Activated CD8-positive, alpha-beta memory T cell treated with anti-CD3 and anti-CD28 coated beads for 1 hour (primary cell): Measurements from ENCODE around the gene TNKS2.
"Not testable (repeated sequence)": the region's sequence is repeated elsewhere in the genome, so short reads cannot be mapped to it uniquely, and the experiment has no call there.

Source experiments
- DNase-seq, 2 donors: peaks; one replicate each; pipeline ENCODE4 v3.0.0-alpha.2; 2020; ENCODE audit warnings: low read depth in 1 of 2; ENCODE audit errors: extremely low read depth in 1 of 2

The TNKS2 gene

DNA sequence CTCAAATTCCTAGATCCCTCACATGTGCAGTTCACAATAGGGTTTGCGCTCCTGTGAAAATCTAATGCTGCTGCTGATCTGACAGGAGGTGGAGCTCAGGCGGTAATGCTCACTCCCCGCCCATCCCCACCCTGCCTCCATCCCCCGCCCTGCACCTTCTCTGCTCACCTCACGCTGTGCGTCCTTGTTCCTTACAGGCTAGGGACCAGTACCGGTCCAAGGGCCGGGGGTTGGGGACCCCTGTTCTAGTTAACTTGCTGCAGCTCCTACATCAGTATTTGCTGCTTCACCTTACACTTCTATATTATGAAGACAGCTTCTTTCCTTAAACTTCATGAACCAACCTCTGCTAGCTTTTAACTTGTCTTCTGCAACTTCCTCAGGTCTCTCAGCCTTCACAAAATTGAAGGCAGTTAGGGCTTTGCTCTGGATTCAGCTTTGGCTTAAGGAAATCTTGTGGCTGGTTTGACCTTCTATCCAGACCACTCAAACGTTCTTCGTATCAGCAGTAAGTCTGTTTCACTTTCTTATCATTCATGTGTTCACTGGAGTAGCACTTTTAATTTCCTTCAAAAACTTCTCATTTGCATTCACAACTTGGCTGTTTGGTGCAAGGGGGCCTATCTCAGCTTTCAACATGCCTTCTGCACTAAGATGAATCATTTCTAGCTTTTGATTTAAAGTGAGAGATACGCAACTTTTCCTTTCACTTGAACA lies 1.7 kb upstream of the TNKS2 start:
- DNase-seq = peak in 1 of 2 donors; percentile 25

DNA sequence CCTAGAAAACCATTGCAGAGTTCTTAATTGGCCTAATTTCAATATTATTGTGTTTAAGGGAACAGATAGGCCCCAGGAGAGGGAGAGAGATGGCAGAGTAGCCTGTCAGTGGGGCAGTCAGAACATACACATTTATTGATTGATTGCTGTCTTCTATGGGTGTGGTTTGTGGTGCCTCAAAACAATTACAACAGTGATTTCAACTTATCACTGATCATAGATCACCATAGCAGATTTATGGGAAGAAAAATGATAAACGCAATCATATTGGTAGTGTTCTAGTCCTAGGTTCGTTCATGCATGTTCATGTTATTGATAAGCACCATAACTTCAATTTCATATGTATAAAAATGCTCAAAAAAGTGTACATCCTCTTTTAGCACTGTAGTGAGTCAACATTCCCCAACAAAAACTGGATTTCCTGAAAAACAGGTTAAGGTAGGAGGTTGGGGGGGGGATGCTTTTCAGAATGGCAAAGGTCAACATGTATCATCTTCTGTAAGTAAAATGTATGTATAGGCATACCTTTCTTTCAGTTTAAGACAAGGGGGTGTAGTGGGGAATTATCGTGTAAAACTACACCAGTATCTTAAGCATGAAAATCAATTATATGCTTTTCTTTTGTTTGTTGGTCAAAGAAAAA lies 1.1 kb upstream of the TNKS2 start:
- no peak for DNase-seq

DNA sequence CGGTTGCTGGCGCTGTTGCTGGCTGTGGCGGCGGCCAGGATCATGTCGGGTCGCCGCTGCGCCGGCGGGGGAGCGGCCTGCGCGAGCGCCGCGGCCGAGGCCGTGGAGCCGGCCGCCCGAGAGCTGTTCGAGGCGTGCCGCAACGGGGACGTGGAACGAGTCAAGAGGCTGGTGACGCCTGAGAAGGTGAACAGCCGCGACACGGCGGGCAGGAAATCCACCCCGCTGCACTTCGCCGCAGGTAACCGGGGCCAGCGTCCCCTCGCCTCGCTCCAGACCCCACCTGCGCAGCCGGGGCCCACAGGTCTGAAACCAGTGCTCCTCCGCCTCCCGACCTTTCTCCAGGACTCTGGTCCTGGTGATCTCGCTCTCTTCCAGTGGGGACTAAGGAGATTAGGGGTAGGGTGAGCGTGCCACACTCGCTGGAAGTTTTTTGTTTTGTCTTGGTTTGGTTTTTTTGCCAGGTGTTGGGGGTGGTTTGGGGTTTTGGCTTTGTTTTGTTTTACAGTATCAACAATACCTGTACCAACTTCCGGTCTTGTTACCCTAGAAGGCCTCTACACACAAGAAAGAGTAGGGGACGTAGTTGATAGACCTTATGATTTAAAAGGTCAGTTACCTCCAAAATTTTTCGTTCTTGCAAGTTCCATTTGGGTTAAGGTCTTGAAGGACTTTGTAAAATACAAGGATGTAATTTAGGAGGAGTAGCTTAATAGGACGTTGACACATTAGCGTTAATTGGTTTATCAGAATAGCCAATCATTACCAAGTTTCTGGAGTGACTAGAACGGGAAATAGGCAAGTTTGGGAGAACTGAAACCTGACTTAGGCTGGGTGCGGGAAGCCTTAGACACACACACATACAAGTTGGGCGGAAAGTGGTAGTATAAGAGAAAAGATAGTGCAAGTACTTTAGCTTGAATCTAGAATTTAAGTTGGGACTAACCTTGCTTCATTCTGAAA lies 704 bp downstream of the TNKS2 start:
- DNase-seq = peak; percentile 22 to 33

DNA sequence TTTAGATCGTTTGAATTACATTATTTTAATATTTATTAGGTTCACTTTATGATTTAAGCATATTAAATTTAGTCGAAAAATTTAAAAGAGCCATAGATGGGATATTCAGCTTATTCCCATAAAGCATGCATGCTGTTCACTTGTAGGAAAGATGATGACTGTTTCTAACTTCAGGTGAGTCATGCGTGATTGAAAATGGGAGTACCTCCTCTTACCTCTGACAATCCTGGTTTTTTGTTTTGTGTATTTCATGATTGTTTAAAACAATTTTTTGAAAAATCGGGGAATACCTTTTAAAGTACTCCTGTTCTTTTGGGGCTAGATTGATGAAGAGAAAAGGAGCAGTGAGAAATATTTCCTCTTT lies 1.4 kb downstream of the TNKS2 start:
- no peak for DNase-seq

DNA sequence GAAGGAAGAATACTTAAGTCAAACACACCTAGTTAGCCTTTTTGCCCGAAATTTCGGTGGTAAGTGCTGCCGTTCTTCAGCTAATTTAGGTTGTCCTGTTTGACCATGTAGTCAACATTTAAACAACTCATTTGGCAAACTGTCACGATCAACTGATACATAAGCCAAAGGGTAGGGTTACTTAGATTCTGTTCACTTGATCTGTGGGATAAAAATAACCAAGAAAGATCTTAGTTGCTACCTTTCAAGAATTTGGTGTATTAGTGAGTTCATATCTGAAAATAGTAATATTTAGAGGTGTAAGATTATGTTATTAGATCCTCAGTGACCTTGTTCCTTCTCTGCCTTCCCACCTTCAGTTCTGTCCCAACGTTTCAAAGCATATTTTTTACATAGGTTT lies 2.0 kb downstream of the TNKS2 start:
- no peak for DNase-seq

DNA sequence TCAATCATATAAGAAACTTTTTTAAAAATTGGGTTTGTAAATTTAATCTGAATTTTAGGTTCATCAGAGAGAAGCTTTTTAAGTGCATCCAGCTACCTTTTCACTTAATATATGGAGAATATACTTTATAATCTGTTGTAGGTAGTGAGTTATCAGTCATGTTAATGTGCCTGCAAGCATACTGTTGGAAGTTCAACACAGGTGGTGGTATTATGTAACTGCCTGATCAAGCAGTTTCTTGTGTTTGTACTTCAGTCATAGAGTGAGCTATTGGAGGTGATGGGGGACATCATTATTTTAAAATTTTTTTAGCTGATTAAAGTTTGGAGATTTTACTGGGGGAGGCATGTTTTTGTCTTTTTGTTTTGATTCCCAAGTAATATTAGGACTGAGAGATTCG lies 2.5 kb downstream of the TNKS2 start:
- no peak for DNase-seq

DNA sequence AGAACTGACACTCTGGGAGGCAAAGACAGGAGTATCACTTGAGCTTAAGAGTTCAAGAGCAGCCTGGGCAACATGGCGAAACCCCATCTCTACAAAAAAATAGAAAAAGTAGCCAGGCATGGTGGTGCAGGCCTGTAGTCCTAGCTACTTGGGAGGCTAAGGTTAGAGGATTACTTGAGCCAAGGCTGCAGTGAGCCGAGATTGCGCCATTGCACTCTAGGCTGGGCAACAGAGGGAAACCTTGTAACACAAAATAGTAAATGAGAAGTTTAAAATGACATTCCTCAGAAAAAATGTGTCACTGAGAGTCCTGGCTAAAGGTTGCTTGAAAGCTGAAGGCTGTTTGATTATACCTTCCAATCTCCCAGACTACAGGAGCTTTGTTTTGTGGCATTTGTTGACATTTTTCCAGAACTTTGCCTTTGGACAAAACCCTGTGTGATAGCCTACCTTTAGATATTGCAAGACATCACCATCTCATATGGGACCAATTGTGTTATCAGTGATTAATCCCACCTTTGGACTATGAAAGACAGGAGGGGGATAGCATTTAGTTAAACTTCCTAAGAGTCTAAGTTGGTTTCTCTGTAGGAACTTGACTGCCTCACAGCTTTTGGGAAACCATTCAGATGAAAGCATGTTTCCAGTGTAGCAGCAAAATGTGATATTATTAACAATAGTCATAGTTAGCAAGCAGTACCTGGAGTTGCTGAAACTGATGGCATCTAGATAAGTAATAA lies 5.3 kb downstream of the TNKS2 start:
- no peak for DNase-seq

DNA sequence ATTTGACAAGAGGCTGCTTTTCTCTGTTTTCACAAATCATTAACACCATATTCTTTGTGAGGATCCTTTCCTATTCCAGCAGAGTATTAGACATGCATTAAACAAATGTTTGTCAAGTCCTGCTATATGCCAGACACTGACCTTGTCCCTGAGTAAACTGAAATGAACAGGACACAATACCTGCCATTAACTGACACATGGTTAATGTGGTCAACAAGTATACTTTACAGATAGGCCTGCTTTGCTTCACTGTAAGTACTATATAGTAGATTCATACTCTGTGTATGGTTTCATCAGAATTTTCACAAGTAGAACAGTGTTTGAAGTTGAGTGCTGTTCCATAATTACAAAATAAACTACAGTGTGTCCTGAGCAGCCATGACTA lies 5.9 kb downstream of the TNKS2 start:
- no peak for DNase-seq

DNA sequence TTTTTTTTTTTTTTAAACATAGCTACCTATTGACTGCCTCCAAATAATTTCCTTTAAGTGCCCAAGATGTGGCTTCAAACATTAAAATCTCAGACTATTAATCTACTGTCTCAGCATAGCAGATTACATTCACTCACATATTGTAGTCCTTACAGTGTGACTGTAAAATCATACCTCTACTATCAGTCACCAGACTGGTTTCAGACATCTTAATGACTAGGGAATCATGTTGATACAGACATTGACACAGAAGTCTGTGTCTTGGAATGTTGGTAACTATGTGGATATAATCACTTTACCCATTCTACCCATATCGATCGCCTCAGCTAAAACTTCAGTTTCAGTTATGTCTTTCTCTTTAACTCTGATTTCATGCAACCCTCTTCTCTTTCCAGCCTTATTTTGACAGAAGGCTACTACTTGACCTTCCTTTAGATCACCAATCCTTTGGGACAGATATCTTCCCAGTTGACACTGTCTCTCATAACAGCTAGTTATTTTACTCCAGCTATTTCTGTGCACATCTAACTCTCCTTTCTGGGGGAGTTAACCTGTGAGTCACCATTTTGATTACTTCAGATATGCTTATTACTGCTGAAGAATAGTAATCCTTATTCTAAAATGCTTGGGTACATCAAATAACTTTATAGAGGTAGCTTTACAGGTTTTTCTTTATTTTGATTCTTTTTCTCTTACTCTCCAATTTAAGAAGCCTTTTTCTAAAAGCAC lies 7.0 kb downstream of the TNKS2 start:
- no peak for DNase-seq

DNA sequence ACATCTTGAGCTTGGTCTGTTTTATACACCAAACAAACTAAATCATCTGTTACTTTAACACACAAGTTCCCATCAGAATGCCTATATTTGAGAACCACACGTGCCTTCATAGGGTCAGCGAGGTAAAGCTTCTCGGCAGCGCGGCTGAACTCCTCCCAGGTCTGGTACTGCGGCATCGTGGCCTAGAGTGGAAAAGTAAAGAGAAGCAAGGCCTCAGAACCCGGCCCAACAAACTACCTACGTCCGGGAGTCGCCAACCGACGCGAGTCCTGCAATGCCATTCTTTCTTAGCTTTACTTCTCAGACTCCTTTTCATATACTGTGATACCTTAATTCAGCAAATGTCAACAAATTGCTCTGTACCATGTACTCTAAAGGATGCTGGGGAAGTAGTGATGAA lies 9.0 kb downstream of the TNKS2 start:
- DNase-seq = not testable (repeated sequence)

DNA sequence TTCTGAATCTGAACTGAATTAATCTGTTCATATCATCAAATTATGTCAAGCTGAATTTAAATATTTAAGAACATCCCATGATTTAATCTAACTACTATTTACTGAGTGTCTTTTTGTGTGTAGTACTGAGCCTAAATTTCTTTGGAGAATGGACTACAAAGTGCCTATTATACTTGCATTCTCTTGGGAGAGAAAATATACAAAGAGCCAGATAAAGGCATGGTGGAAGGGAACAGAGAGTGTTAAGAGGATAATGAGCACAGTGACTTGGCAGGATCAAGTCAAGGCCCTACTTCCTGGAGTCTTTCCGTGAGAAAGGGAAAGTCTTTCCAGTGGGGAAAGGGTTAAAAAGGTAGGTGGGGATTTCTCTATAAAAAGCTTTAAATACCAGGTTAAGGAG lies 15.0 kb downstream of the TNKS2 start:
- DNase-seq = no peak

DNA sequence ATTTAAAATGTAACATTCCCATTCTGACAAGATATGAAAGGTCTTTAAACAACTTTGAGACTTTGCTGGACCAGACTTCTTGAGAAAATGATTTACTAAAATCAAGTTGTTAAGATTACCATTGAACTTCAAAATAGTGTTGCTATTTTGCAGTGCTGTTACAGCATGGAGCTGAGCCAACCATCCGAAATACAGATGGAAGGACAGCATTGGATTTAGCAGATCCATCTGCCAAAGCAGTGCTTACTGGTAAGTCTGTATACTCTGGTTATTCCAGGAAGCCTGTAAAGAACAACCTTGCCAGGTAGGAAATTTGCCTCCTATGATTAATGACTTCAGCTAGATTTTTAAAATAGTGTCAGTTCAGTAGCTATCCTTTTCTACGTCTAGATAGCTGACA lies 18.8 kb downstream of the TNKS2 start:
- no peak for DNase-seq

DNA sequence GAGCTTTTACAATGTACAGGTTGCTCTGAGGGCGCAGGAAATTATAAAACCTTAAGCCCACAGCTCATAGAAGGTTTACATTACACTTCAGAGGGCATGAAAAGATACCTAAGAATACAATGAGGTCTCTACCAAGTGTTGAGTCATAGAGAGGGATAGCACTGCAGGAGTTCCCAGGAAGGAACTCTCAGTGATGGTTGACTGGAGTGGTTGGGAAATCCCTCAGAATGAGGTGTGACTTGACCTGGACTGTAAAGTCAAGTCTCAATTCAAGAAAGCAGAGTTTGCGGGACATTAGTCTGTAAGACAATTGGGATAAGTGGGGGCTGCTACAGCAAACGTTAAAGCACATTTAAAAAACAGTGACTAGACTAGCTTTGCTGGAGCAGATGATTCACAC lies 21.9 kb downstream of the TNKS2 start:
- no peak for DNase-seq

DNA sequence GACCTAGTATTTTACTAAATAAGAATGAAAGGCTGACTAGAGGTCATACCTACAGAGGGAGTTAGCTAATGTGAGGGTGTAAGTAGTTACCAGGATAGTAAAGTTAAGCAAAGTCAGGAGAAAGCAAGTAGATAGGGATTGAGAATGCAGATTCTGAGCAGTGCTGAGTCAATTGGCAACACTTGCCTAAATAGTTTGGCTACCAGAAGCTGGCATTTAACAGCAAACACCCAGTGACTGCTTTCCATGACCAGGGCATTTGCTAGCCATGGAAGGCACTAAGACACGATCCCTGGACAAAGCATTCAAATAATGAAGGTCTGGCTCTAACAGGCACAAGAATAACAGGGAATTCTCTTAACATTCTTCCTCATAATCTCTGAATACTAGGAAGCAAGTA lies 25.9 kb downstream of the TNKS2 start:
- no peak for DNase-seq

DNA sequence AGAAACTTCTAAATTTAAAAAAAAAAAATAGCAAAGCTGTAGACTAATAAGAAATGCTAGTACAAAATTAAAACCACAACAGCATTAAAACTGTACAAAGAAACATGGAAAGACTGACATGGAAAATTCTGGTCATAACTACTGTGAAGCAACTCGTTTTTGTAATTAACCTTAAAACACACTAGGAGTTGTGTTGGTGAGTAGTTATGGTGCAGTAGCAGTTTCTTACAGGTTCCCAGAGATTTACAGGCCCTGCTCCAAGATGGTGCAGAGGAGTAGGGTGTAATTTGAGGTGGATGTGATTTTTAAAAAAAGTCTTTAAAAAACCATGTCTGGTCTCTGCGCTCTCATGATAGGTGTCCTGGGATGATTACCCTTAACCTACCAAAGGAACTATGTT lies 31.0 kb downstream of the TNKS2 start:
- no peak for DNase-seq

DNA sequence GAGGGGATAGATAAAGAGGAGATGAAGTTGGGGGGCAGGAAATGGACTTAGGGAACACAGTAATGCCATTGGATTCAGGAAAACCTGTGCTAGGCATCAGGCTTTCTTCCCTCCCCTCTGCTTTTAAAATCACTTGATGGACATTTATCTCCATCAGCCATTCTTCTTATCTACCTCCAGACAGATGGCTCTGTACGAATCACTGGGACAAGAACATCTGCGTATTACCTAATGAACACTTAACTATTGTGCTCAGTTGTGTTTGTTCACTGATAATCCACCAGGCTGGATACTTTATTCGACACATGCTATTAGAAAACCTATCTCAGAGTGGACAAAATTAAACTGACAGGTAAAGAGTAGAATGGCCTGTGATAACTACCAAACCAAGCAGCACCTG lies 40.0 kb downstream of the TNKS2 start:
- DNase-seq = no peak

DNA sequence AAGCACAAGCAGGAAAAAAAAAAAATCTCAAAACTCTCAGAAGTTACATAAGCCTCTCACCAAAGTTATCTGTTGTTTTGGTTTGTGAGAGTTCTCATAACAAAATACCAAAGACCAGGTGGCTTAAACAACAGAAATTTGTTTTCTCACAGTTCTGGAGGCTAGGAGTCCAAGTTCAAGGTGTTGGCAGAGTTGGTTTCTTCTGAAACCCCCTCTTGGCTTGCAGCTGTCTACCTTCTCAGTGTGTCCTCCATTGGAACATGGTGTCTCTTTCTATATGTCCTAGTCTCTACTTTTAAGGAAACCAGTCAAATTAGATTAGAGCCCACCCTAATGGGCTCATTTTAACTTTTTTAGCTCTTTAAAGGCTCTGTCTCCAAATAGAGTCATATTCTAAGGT lies 44.9 kb downstream of the TNKS2 start:
- no peak for DNase-seq

DNA sequence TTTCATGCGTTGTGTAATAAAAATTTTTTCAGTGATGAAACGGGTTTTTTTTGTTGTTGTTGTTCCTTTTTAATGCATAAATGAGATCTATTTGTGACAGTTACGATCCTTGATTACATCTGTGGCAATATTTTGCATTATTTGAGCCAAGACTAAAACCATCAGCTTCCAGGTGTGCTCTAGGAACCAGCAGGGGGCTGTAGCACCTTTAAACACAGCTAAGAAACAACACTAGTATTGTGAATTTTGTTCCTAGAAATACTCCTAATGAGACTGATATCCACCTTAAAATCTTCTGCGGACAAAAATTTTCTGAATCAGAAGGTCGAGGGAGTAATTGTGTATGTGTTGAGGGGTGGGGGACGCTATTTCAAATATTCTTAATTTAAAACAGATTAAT lies 58.4 kb downstream of the TNKS2 start:
- DNase-seq = no peak

DNA sequence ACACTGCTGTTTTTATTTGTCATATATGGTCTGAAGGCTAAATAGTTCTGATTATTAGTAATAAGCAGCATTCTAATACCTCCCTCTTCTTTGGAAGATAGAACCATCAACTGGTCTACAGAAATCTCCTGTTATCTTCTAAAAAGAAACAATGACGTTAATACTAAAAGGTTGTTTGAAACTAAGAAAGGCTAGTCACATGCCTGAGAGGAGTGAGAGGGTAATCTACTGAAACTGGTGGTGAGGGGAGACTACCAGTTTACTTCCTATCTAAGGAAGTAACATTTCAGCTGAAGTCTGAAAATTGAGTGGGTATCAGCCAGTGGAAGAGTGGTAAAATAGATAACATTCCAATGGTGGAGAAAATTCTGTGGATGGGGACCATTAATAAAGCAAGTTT lies 62.7 kb downstream of the TNKS2 start:
- DNase-seq = no peak

DNA sequence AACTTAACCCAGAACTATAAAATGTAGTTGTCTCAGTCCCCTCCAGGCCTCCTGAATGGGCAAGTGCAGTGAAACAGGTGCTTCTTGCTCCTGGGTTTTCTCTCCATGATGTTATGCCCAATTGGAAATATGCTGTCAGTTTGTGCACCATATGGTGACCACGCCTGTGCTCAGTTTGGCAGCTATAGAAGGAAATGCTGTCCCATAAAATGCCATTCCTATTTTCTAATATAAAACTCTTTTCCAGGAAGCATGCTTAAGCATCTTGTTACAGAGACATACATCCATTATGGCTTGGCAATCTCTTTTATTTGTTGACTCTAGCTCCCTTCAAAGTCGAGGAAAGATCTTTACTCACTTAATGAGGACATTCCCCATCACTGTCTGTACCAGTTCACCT lies 65.9 kb downstream of the TNKS2 start:
- no peak for DNase-seq

DNA sequence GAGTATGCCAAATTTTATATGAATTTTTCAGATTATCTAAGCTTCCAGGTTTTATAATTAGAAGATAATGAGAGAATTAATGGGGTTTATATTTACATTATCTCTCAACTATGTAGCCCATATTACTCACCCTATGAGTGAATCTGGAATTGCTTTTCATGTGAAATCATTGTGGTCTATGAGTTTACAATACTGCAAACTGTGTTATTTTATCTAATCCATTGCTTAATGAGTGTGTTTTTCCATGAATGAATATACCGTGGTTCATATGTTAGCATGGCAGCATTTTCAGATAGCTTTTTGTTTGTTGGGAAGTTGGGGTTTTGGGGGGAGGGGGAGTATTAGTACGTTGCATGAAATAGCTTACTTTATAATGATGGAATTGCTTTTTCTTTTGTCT lies 66.5 kb downstream of the TNKS2 start:
- no peak for DNase-seq
